Suprapubic skin (tissue), 3 donors: ENCODE data around the gene GABRB1.

Experiments used
- CTCF ChIP-seq, 2 donors: fragments of 200-600 bp in 1 of 2; fragments of 450-650 bp in 1 of 2; sonication (generic) in 1 of 2; IDR thresholded peaks; one replicate each; pipeline ENCODE4 v1.5.1; 2016 to 2019; ENCODE audit warnings: antibody characterized with exemption in 2 of 2, mild to moderate bottlenecking in 1 of 2, moderate library complexity in 1 of 2
- POLR2AphosphoS5 ChIP-seq, 3 donors: sonication (generic); formaldehyde crosslinking; IDR thresholded peaks; one replicate each; pipeline ENCODE4 v1.6.1; 2017; ENCODE audit warnings: antibody characterized with exemption in 3 of 3

GRCh38 chr4:47000406-47000805 is 31.0 kb upstream of the GABRB1 start:
- TF ChIP-seq CTCF (IDR thresholded peaks at IDR 0.05) (no peak), POLR2AphosphoS5 (IDR thresholded peaks at IDR 0.05) (no peak)
